ENCODE data around the gene AGTR1.

Gene AGTR1

DNA sequence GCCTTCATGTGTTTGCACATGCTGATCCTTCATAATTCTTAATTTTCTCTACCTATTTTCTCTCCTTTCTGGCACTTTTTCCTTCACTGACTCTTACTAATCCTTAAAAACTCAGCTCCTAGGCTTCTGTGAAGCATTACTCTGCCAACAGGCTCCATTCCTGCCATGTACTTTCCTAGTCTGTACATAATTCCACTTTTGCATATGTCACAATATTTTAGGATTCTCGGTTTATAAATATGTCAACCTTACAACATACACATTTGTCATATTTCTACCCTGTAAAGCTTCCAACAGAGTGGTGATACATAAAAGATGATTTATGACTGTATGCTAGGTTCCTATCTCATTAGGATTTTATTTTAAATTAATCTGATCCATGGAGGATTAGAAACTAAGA is 38.2 kb upstream of the AGTR1 start:
- TF ChIP-seq, protein P1, sequence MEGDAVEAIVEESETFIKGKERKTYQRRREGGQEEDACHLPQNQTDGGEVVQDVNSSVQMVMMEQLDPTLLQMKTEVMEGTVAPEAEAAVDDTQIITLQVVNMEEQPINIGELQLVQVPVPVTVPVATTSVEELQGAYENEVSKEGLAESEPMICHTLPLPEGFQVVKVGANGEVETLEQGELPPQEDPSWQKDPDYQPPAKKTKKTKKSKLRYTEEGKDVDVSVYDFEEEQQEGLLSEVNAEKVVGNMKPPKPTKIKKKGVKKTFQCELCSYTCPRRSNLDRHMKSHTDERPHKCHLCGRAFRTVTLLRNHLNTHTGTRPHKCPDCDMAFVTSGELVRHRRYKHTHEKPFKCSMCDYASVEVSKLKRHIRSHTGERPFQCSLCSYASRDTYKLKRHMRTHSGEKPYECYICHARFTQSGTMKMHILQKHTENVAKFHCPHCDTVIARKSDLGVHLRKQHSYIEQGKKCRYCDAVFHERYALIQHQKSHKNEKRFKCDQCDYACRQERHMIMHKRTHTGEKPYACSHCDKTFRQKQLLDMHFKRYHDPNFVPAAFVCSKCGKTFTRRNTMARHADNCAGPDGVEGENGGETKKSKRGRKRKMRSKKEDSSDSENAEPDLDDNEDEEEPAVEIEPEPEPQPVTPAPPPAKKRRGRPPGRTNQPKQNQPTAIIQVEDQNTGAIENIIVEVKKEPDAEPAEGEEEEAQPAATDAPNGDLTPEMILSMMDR (IDR thresholded peaks at IDR 0.05; ENCODE audit: low read depth, low read length), result no peak
- DNase-seq, result no peak
- no peak overlapping the region for H3K27ac ChIP-seq
- H3K9me3 ChIP-seq (ENCODE audit: severe bottlenecking), result no peaks in the 10 kb centered on the region
- no peaks in the 10 kb centered on the region for H3K27me3 ChIP-seq (ENCODE audit: insufficient read depth, low read depth, severe bottlenecking)
- H3K4me3 ChIP-seq (ENCODE audit: low read depth, low read length), result no peak overlapping the region
- no peaks in the 10 kb centered on the region for H3K36me3 ChIP-seq

DNA sequence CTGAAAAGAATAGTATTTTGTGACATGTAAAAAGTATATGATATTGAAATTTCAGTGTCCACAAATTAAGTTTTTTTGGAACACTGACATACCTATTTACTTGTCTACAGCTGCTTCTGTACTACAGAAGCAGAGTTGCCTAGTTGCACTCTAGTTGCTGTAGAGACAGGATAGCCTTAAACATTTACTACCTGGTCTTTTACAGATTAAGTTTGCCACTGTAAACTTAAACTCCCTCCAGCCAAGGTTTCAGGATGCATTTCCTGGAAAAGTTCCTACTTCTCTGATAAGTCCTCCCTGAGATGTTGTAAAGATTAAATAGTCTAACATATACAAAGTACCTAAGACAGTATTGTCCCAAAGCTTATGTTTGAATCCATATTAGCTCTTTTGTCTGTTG is 17.4 kb upstream of the AGTR1 start:
- Histone ChIP-seq H3K36me3 (no peaks in the 10 kb centered on the region), H3K9me3 (ENCODE audit: severe bottlenecking) (no peaks in the 10 kb centered on the region), H3K27ac (no peak overlapping the region), H3K27me3 (ENCODE audit: insufficient read depth, low read depth, severe bottlenecking) (no peaks in the 10 kb centered on the region), H3K4me3 (ENCODE audit: low read depth, low read length) (no peak overlapping the region)
- DNase-seq, result no peak
- TF ChIP-seq, protein P1 (IDR thresholded peaks at IDR 0.05; ENCODE audit: low read depth, low read length), result no peak

DNA sequence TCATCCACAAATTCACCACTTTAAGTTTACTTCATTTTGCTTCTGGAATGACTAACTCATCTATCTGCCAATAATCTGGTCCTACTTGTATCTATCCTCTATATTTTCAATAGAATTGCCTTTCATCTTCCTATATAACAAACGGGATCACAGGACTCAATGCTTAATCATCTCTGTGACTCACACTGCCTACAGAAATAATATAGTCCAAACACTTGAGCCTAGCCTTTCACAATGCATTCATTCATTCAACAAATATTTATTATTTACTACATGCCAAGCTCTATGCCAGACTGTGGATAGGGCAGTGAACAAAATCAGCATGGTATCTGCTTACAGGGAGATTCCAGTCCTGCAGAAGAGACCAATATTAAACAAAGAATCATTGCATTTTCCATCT is 16.6 kb upstream of the AGTR1 start:
- TF ChIP-seq, protein P1 (IDR thresholded peaks at IDR 0.05; ENCODE audit: low read depth, low read length), result no peak
- DNase-seq, result no peak
- no peaks in the 10 kb centered on the region for H3K27me3 ChIP-seq (ENCODE audit: insufficient read depth, low read depth, severe bottlenecking)
- H3K27ac ChIP-seq, result no peak overlapping the region
- no peaks in the 10 kb centered on the region for H3K36me3 ChIP-seq
- no peaks in the 10 kb centered on the region for H3K9me3 ChIP-seq (ENCODE audit: severe bottlenecking)
- H3K4me3 ChIP-seq (ENCODE audit: low read depth, low read length), result no peak overlapping the region

DNA sequence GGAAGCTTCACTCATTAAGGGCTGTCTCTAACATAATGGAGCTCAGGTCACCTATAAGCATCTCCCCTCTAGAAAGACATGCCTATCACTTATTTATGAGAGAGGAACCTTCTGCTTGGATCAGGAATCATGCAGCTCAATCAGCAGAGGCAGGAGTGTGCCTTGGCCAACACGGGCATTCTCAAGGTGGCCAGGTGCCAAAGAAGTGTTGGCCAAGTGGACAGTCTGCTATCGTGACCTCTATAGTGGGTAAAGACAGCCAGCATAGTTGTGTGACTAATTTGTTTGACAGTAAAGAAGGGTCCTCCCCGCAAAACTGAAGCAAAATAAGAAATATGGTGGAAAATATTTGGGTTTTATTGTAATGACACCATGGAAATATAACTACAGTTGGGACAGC is 14.7 kb upstream of the AGTR1 start:
- H3K27ac ChIP-seq, result no peak overlapping the region
- TF ChIP-seq, protein P1 (IDR thresholded peaks at IDR 0.05; ENCODE audit: low read depth, low read length), result no peak
- no peak for DNase-seq
- no peaks in the 10 kb centered on the region for H3K9me3 ChIP-seq (ENCODE audit: severe bottlenecking)
- H3K4me3 ChIP-seq (ENCODE audit: low read depth, low read length), result no peak overlapping the region
- no peaks in the 10 kb centered on the region for H3K27me3 ChIP-seq (ENCODE audit: insufficient read depth, low read depth, severe bottlenecking)
- H3K36me3 ChIP-seq, result no peaks in the 10 kb centered on the region

DNA sequence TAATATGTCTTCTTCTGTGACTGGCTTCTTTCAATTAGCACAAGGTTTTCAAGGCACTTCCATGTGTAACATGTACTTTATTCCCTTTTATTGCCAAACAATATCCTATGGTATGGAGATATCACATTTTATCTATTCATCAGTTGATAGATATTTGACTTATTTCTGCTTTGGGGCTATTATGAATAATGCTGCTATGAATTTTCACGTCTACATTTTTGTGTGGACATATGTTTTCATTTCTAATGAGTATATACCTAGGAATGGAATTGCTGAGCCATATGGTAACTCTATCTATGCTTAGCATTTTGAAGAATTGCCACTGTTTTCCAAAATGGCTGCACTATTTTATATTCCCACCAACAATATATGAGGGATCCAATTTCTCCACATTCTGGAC is 3.6 kb upstream of the AGTR1 start:
- no peak for DNase-seq
- no peaks in the 10 kb centered on the region for H3K27me3 ChIP-seq (ENCODE audit: insufficient read depth, low read depth, severe bottlenecking)
- H3K36me3 ChIP-seq, result no peaks in the 10 kb centered on the region
- no peak overlapping the region for H3K27ac ChIP-seq
- no peak overlapping the region for H3K4me3 ChIP-seq (ENCODE audit: low read depth, low read length)
- H3K9me3 ChIP-seq (ENCODE audit: severe bottlenecking), result no peaks in the 10 kb centered on the region
- TF ChIP-seq, protein P1 (IDR thresholded peaks at IDR 0.05; ENCODE audit: low read depth, low read length), result no peak

DNA sequence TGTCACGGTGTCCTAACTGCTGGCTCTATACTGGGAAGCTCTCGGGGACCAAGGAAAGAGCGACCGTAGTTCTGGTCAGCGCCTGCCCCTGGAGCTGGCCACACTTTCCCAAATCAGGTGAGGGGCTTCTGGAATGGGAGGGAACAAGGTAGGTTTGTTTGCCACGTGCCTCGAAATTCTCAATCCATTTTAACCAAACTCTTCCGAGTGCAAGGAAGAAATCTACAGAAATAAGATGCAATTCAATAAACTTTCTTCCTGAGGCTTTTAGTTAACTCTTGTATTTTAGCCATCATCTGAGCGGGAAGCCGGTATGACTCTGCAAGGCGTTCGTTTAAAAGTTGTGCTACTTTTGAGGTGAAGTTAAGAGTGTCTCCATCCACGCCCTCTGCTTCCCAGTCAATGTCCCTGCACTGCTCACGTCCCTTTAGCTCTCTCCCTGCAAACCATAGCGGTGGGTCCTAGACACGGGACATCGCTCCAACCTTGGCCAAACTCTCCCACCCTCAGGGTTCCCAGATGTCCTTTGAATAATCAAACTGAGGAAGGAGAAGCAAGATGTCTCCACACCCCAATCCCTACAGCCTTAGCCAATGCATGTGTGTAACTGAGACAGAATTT is 597 bp downstream of the AGTR1 start:
- peak overlapping the region; percentile 49 for H3K4me3 ChIP-seq (ENCODE audit: low read depth, low read length)
- H3K27me3 ChIP-seq (ENCODE audit: insufficient read depth, low read depth, severe bottlenecking), result no peaks in the 10 kb centered on the region
- H3K27ac ChIP-seq, result no peak overlapping the region
- H3K36me3 ChIP-seq, result no peaks in the 10 kb centered on the region
- H3K9me3 ChIP-seq (ENCODE audit: severe bottlenecking), result no peaks in the 10 kb centered on the region
- DNase-seq, result no peak
- TF ChIP-seq, protein P1 (IDR thresholded peaks at IDR 0.05; ENCODE audit: low read depth, low read length), result no peak

Data from WERI-Rb-1 (cell line).